GM21528 (cell line): ENCODE results near the gene EEPD1.
"Not testable (repeated sequence)": the region's sequence is repeated elsewhere in the genome, so short reads cannot be mapped to it uniquely, and the experiment has no call there.

ENCODE experiments used
- ATAC-seq: cut with Tn5 transposase; IDR thresholded peaks from one replicate; pipeline ENCODE4 v1.9.1; 2021; ENCODE audit warnings: mild to moderate bottlenecking, moderate library complexity; ENCODE audit not compliant: unreplicated experiment, low FRiP score

EEPD1 gene

GRCh38 chr7:36210291-36210922, 57.4 kb downstream of the EEPD1 start:
- ATAC-seq: no peak

- ATAC-seq: no peak
Measured at GRCh38 chr7:36214608-36215456, 61.8 kb downstream of the EEPD1 start.

- no peak for ATAC-seq
Measured at GRCh38 chr7:36215457-36215765, 62.4 kb downstream of the EEPD1 start.

DNA sequence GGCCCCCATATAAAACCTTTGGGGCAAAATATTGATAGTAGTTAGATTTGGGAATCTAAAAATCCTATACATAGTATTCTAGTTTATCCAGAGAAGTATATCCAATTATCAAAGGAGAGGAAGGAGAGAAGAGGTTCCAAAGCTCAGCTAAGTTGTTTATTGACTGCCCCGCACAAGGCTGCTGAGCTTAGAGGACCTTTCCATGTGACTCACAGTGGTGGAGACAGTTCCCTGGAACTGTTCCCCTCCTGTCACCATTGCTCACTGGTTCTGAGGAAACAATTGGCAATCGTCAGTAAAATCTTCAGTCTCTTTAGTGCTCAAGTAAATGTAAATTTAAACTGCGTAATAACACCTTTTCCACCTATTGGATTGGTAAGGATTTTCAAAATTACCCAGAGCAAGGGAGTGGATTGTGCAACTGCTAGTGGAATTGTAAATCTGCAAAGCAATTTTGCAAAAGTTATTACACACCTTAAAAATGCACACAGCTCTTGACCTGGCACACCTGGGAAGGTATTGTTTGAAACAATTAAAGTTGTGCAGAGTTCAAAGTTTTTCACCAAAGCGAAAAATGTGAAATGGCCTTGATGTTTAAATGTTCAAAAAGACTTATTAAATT, 63.1 kb downstream of the EEPD1 start:
- ATAC-seq: no peak

DNA sequence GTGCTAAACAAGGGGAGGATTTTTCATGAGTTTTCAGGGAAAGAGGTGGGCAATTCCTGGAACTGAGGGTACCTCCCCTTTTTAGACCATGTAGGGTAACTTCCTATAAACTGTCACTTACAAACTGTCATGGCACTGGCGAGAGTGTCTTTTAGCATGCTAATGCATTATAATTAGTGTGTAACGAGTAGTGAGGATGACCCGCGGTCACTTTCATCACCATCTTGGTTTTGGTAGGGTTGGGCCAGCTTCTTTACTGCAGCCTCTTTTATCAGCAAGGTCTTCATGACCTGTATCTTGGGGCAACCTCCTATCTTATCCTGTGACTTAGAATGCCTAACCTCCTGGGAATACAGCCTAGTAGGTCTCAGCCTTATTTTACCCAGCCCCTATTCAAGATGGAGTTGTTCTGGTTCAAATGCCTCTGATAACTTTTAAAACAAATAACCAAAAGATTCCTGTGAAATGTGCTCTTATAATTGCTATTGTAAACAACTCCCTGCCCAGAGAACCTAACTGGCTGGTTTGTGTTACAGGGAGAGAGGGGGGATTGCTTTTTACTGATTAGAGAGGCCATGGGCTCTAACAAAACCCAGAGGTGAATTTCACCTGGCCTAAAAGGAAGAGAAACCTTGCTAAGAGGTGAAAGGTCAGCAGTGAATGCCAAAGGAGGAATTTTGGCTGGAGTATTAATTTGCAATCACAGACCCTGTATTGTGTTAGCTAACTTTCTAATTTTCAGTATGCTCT, 64.3 kb downstream of the EEPD1 start:
- ATAC-seq: no peak

GRCh38 chr7:36217961-36218284, 64.9 kb downstream of the EEPD1 start:
- ATAC-seq: no peak

DNA sequence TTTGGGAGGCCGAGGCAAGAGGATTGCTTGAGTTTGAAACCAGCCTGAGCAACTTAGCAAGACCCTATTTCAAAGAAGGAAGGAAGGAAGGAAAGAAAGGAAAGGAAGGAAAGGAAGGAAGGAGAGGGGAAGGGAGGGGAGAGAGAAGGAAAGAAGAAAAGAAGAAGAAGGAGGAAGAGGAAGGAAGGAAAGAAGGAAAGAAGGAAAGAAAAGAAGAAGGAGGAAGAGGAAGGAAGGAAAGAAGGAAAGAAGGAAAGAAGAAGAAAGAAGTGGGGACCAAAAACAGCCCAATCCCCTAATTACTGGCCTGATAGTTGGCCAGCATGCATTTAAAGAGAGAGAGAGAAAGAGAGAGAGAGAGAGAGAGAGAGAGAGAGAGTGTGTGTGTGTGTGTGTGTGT, 66.4 kb downstream of the EEPD1 start:
- ATAC-seq: no peak

DNA sequence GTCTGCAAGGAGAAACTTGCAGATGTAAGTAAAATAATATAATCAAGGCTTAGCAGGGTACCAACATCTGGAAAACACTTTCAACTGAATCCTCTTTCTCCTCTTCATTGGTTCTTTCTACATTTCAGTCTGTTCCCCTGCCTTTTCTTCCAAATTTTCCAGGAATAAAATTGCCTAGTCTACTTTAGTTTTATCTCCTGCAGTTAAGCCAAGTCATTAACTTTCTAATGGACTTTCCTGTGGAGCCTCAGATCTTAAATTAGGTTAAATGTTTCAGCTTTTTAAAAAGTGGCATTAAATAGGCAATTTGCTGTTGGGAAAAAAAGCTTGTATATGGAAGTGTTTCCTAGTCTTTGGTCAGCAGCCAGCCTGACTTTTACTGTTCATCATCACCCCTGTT, 70.8 kb downstream of the EEPD1 start:
- no peak for ATAC-seq

DNA sequence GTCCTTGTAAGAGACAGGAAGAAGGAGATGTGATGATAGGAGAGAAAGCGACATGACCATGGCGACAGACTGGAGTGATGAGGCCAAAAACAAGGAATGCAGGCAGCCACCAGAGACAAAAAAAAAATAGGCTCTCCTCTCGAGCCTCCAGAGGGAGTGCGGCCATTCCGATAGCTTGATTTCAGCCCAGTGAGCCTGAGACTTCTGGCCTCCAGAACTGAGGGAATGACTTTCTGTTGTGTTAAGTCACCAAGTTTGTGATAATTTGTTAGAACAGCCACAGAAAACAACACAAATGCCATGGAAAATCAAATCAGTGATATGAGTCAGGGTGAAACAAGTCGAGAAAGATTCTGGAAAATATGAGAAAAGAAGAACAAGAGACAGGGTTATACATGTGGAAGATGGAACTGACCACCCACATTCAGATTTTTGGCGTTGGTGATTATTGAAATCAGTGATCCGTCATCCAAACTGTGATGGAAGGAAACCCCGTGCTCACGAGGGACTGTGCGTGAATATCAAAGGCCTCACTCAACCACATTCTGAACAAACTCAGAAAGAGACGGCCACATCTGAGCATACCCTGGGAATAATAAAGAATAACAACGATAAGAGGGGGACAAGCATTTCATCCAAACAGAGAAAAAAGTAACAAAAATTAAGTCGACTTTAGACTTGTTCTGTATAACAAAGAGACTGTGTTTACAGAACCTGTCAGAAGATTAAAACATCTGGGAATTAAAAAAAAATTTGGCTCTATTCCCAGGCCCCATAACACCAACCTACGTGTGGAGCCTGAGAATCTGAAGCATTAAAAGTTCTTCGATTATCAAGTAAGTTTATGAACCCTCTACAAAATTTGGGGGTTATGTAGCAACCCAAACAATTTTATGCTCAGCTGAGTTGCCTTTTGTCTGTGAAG, 72.1 kb downstream of the EEPD1 start:
- ATAC-seq: no peak

- ATAC-seq: no peak
Measured at GRCh38 chr7:36226151-36226550, 73.1 kb downstream of the EEPD1 start.

DNA sequence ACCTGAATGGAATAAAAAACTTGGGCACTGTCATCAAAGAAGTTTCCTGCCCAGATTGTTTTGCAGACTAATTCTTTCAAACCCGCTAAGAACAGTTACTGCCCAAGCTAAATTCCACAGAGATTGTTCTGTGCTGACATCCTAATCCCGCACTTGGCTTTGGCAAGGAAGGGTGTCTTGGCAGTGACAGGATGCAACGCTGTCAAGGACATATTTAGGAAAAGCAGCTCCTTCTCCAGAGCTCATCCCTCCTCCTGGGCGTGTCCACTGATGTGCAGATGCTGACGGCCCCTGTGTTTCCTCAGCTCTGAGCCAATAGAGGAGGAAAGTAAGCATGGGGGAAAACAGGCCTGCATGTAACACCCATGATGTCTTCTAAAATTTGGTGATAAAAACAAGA, 74.2 kb downstream of the EEPD1 start:
- no peak for ATAC-seq

GRCh38 chr7:36228039-36228438, 75.0 kb downstream of the EEPD1 start:
- ATAC-seq: no peak

DNA sequence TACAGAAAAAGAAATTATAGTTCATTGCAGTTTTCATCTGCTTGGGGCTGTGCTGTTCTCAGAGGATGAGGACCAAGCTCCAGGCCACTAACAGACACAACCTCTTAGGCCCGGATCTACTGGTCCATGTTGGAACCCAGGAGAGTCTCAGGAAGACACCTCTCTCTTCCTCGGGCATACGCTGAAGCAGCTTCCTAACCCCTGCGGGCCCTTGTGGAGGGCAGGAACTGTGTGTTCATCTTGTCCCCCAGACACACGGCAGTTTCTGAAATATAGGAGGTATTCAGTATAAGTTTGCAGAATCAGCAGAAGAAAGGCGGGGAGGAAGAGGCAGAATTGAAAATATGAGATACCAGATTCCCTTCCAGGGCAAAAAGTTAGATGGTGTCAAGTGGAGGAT, 78.4 kb downstream of the EEPD1 start:
- no peak for ATAC-seq

DNA sequence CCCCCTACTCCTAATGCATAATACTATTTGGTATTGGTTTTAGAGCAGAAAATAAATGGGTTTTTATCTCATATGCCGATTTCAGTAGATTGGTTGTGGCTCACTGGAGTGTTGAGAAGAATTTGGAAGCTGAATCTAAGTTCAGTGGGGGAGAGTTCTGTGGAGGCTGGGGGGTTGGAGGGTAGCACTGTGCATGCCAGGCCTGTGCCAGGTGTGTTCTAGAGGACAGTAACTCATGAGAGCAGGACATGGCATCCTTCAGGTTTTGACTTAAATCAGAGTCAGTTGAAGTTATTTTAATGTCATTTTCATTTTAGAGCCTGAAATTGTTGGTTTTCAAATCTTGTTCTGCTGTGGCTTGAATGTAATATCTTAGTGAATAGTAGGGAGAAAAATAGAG, 79.5 kb downstream of the EEPD1 start:
- no peak for ATAC-seq

GRCh38 chr7:36232971-36233550, 80.0 kb downstream of the EEPD1 start:
- ATAC-seq: no peak

DNA sequence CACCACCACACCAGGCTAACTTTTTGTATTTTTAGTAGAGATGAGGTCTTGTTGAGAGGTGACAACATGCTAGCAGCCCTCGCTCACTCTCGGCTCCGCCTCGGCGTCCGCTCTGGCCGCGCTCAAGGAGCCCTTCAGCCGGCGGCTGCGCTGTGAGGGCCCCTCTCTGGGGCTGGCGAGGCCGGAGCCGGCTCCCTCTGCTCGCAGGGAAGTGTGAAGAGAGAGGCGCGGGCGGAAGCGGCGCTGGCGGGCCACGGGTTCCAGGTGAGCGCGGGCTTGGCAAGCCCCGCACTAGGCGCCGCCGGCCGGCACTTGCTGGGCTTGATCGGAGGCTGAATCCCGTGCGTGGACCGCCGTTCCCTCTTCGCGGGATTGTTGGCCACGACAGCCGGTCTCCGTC, 83.0 kb downstream of the EEPD1 start:
- no peak for ATAC-seq

DNA sequence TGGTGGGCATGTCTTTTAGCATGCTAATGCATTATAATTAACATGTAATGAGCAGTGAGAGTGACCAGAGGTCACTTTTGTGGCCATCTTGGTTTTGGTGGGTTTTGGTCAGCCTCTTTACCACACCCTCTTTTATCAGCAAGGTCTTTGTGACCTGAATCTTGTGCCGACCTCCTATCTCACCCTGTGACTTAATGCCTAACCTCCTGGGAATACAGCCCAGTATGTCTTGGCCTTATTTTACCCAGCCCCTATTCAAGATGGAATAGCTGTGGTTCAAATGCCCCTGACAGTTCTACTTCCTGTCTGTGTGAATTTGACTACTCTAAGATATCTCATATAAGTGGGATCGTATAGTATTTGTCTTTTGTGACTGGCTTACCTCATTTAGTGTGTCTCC, 85.1 kb downstream of the EEPD1 start:
- ATAC-seq: no peak

- ATAC-seq: not testable (repeated sequence)
Measured at GRCh38 chr7:36243356-36243755, 90.3 kb downstream of the EEPD1 start.

DNA sequence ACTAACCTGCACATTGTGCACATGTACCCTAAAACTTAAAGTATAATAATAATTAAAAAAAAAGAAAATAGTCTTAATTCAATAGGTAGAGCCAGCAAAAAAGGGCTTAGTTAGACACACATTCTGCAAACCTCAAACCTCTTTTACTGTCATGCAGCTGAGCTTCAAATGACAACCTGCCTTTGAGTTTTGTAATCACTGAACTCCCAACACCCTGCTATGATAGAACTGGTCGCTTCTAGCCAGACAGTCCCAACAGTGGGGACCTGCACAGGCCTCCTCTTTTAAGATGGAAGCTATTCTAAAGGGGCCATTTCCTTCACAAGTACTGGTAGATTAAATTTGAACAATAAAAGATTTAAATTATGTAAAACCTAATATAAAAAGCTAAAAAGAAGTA, 90.9 kb downstream of the EEPD1 start:
- not testable (repeated sequence) for ATAC-seq

GRCh38 chr7:36244429-36244828, 91.4 kb downstream of the EEPD1 start:
- no peak for ATAC-seq
